Ectodermal cell (in vitro differentiated cells): Measurements from ENCODE around the gene HK3.

Source experiments
- H3K27ac ChIP-seq: 2 replicates; pipeline ENCODE4 v1.7.0; 2013; ENCODE audit warnings: mild to moderate bottlenecking, low read depth, low read length; ENCODE audit not compliant: insufficient read depth, poor library complexity, severe bottlenecking
- H3K27me3 ChIP-seq: 2 replicates; pipeline ENCODE4 v1.7.0; 2013; ENCODE audit warnings: mild to moderate bottlenecking, low read length; ENCODE audit not compliant: insufficient read depth, control insufficient read depth, poor library complexity, severe bottlenecking
- H3K36me3 ChIP-seq: one replicate; pipeline ENCODE4 v1.7.0; 2013; ENCODE audit warnings: low read length; ENCODE audit not compliant: control insufficient read depth, insufficient read depth
- H3K4me1 ChIP-seq: one replicate; pipeline ENCODE4 v1.7.0; 2013; ENCODE audit warnings: low read length; ENCODE audit not compliant: control insufficient read depth, insufficient read depth
- H3K4me3 ChIP-seq: 2 replicates; pipeline ENCODE4 v1.7.0; 2013; ENCODE audit warnings: low read depth, low read length, control low read depth; ENCODE audit not compliant: insufficient read depth
- H3K9me3 ChIP-seq: 2 replicates; pipeline ENCODE4 v1.7.0; 2013; ENCODE audit warnings: mild to moderate bottlenecking, low read length, moderate library complexity; ENCODE audit not compliant: control insufficient read depth
- WGBS, 2 experiments: methylation state at CpG; one replicate each; pipeline ENCODE4 v1.1.7; 2013; ENCODE audit warnings: missing lambda C conversion rate in 2 of 2; 5-methylcytosine and 5-hydroxymethylcytosine counted together

The HK3 gene

DNA sequence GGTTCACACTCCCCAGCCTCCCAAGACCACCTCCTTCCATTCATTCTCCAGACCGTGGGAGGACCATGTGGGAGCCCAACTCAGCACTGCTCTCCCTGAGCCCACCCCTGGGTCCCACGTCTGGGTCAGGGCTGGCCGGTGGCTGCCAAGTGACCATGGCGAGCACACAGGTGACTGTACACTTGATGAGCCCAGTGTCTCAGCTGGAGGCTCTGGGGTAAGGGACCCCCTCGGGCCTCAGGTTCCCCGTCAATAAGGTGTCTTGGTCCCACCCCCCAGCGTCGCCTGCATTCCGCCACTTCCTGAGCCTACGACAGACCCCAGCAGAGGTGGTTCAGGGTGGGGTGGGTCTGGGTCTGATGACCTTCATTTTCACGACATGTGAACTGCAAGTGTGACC is 38.8 kb downstream of the HK3 start:
- H3K4me3 ChIP-seq, result no peak overlapping the region
- 89 to 93% methylated on average over 11 of the region's 11 CpGs for WGBS, 2 experiments
- no peak overlapping the region for H3K27ac ChIP-seq
- no peaks in the 10 kb centered on the region for H3K36me3 ChIP-seq
- no peaks in the 10 kb centered on the region for H3K9me3 ChIP-seq
- peaks cover 10% of the 10 kb centered on the region for H3K27me3 ChIP-seq
- H3K4me1 ChIP-seq, result peaks cover 18% of the 10 kb centered on the region

DNA sequence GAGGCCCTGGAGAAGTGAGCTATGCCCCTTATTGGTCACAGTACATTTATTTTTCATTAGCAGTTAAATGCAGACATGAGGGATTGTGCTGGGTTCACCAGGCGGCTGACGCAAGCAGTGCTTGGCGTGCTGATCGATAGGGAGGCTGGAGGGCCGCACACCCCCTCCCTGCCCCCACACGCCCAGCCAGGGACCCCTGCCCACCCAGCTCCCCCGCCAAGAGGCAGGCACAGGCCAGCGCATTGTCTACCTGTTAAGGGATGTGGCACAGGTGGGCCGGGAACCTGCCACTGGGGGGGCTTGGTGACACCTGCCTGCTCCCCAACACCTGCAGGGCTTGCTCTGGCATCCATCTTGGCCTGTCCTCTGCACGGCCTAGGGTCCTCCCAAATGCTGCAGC is 39.2 kb downstream of the HK3 start:
- WGBS, 2 experiments, result 82% methylated on average over 10 of the region's 10 CpGs
- no peaks in the 10 kb centered on the region for H3K9me3 ChIP-seq
- no peak overlapping the region for H3K4me3 ChIP-seq
- H3K4me1 ChIP-seq, result peaks cover 18% of the 10 kb centered on the region
- no peak overlapping the region for H3K27ac ChIP-seq
- no peaks in the 10 kb centered on the region for H3K36me3 ChIP-seq
- peaks cover 5% of the 10 kb centered on the region for H3K27me3 ChIP-seq

DNA sequence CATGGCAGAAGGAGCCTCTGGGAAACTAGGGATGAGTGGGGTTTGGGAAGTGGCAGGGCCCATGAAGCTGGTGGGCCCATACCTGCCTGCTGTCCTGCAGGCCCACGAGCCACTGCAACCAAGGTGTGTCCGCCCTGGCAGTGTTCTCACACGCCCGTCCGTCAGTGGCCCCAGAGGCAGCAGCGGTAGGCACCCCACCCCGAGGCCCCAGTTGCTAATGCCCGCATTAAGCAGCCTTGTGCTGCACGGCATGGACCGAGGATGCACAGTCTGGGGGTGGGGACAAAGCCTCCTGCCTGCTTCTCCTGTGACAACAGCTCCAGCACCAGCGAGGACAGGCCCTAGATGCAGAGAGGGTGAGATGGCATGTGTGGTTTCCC is 41.3 kb downstream of the HK3 start:
- Histone ChIP-seq H3K4me3 (no peak overlapping the region), H3K4me1 (peaks cover 12% of the 10 kb centered on the region), H3K9me3 (no peaks in the 10 kb centered on the region), H3K36me3 (no peaks in the 10 kb centered on the region), H3K27ac (no peak overlapping the region), H3K27me3 (no peaks in the 10 kb centered on the region)
- 90 to 91% methylated on average over 11 of the region's 11 CpGs for WGBS, 2 experiments

DNA sequence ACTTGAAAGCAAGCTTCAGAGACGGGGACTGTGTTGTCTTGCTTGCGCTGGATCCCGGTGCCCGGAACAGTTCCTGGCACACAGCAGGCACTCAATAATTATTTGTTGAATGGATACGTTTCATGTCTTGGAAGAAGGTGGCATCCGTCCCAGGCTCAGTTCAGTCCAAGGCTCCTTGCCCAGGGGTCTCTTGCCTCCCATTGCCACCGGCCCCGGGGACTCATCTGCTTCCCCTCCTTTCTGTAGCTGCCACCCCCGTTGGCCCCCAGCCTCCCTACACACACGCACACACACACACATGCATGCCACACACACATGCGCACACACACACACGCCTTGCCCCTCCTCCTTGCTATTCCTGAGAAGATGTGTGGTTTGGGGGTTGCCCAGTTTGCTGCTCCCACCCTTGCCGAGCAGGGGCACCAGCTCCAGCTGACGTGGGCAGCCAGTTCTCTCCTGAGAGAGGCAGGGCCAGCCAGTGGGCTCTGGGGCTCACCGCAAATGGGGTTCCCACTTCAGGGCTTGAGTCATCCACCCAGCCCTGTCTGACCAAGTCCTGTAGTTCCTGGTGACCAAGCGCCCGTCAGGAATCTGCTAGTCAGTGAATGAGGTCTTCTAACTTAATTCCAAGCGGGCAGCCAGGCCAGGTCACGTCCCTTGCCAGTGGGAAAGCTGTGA is 41.8 kb downstream of the HK3 start:
- no peak overlapping the region for H3K27ac ChIP-seq
- no peak overlapping the region for H3K4me3 ChIP-seq
- H3K36me3 ChIP-seq, result no peaks in the 10 kb centered on the region
- no peaks in the 10 kb centered on the region for H3K27me3 ChIP-seq
- 87 to 88% methylated on average over 19 of the region's 19 CpGs for WGBS, 2 experiments
- H3K4me1 ChIP-seq, result peaks cover 7% of the 10 kb centered on the region
- H3K9me3 ChIP-seq, result no peaks in the 10 kb centered on the region

DNA sequence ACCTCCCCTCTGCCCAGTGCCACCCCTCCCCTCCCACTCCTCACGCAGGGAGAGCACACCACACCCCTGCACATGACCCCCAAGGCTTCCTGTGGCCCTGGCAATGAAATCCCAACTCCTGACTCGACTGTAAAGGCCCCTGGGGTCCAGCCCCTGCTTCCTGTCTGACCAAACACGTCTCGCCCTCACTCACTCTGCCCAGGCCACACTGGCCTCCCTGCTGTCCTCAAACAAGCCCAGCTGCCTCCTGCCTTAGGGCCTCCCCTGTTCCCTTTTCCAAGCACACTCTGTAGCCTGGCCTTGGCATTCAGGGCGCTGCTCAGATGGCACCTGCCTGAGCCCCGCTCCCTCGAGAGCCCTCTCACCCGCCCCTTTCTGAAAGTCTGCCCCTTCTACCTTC is 42.4 kb downstream of the HK3 start:
- WGBS, 2 experiments, result 84 to 85% methylated on average over 8 of the region's 8 CpGs
- Histone ChIP-seq H3K4me3 (no peak overlapping the region), H3K4me1 (peaks cover 5% of the 10 kb centered on the region), H3K27me3 (no peaks in the 10 kb centered on the region), H3K36me3 (no peaks in the 10 kb centered on the region), H3K9me3 (no peaks in the 10 kb centered on the region), H3K27ac (no peak overlapping the region)

DNA sequence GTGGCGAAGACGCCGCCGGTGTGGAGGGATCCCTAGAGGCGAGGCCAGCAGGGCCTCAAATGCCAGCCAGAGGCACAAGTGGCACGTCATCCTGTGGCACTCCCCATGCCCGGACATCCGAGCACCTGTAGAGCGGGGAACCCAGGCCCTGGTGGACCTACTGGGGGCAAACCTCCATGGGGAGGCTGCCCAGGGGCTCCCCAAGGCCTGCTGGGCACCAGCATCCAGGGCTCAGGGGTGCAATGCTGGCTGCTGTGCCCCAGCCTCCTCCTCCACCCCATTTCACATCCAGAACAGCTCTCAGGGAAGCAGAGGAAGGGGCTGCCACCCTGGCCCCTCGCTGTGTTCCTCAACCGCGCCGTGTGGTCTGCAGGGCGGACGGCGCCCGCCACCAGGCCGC is 43.5 kb downstream of the HK3 start:
- Histone ChIP-seq H3K9me3 (no peaks in the 10 kb centered on the region), H3K27ac (no peak overlapping the region), H3K36me3 (no peaks in the 10 kb centered on the region), H3K27me3 (no peaks in the 10 kb centered on the region), H3K4me1 (peaks cover 5% of the 10 kb centered on the region), H3K4me3 (no peak overlapping the region)
- 90 to 96% methylated on average over 18 of the region's 18 CpGs for WGBS, 2 experiments

DNA sequence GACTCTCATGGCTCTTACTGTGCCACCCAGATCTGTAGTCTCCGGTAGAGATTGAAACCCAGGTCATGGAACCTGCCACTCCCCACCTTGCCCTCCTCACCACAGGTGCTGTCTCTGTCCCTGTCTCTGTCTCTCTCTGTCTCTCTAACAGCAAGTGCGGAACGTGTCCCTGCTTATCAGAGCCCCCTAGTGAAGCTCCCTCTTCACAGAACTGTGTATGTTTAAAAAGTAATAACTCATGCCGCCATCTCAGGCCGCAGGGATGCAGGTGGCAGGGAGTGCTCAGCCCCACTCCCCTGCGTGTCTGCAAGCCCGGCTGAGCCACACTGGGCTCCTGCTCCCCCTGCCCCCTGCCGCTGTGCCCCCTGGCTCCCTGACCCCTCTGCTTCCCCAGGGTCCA is 45.0 kb downstream of the HK3 start:
- H3K4me1 ChIP-seq, result peaks cover 5% of the 10 kb centered on the region
- H3K9me3 ChIP-seq, result no peaks in the 10 kb centered on the region
- H3K36me3 ChIP-seq, result no peaks in the 10 kb centered on the region
- H3K27ac ChIP-seq, result no peak overlapping the region
- no peak overlapping the region for H3K4me3 ChIP-seq
- H3K27me3 ChIP-seq, result no peaks in the 10 kb centered on the region
- 86 to 93% methylated on average over 8 of the region's 8 CpGs for whole genome bisulfite sequencing, 2 experiments

DNA sequence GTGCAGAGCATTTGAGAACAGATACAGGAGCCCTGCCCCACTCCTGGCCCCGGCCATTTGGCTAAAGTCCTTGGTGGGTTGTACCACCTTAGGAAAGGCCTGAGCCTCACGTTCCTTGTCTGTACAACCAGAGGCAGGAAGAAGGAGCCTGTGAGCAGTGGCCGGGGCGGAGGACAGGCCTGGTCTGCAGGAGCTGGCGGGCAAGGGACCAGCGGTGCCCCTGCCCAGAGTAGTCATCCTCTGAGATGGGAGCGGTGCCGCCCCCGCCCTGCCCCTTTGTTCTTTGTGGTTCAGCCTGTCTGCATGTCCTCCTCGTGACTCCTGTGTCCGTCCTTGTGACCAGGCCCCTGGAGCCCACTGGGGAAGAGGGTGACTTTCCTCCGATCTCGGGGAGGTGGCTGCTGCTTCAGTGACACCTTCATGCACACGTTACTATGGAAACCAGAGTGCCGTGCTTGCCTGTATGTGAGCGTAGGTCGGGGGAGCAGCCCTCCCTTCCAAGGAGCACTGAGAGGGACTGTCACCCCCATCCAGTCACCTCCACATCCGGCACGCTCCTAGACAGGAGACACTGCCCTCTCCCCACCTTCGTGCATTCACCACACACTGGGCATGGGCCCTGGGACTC is 45.9 kb downstream of the HK3 start:
- Histone ChIP-seq H3K4me1 (peaks cover 5% of the 10 kb centered on the region), H3K27ac (no peak overlapping the region), H3K27me3 (no peaks in the 10 kb centered on the region), H3K9me3 (no peaks in the 10 kb centered on the region), H3K4me3 (no peak overlapping the region), H3K36me3 (no peaks in the 10 kb centered on the region)
- WGBS, 2 experiments, result 87% methylated on average over 20 of the region's 20 CpGs

DNA sequence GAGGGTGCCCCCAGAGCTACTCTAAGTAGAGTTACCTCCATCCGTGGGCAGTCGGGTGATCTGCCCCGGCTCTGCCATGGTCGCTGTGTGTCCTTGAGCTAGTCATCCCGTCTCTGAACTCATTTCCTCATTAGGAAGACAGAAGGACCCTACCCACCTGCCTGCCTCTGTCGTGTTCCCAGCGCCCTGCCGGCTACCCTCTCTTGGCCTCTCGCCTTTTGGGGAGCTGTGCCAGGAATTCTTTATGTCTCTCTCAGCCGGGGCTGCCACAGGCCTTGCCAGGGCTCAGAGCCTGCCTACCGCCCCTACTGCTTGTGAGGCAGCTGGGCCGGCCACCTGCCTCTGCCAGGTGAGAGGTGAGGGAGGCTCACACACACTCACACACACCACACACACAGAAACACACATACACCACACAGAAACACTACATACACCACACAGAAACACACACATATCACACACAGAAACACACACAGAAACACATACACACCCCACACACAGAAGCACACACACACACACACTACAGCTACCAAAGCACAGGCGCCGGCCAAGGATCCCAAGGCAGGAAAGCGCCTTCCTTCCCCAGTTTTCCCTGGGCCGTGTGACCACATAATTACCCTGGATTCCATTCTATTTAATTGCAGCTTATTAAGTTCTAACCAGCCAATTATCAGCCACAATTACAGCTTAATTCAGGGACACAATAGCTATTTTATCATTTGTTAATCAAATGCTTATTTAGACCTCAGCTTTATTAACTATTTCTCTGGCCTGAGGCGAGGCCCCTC is 47.1 kb downstream of the HK3 start:
- 89 to 90% methylated on average over 17 of the region's 17 CpGs for whole genome bisulfite sequencing, 2 experiments
- Histone ChIP-seq H3K4me1 (peaks cover 5% of the 10 kb centered on the region), H3K9me3 (no peaks in the 10 kb centered on the region), H3K27ac (no peak overlapping the region), H3K27me3 (no peaks in the 10 kb centered on the region), H3K4me3 (no peak overlapping the region), H3K36me3 (no peaks in the 10 kb centered on the region)

DNA sequence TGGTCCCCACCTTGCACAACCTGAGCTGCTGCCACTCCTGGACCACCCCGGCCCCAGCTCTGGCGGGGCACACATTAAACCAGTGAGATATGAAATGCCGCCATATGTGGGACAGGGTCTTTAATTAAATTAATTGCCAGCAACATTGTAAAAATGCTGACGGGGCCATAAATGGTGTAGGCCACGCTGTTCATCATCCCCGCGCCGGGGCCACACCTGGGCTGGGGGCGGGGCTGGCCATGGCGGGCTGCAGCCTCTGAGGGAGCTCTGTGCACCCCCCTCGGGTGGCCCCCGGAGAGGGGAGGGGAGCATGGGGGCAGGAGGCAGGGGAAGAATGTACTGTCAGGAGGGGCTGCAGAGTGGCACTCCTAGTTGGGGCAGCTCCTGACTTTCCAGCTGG is 47.8 kb downstream of the HK3 start:
- H3K4me3 ChIP-seq, result no peak overlapping the region
- no peaks in the 10 kb centered on the region for H3K36me3 ChIP-seq
- H3K4me1 ChIP-seq, result peaks cover 5% of the 10 kb centered on the region
- H3K9me3 ChIP-seq, result no peaks in the 10 kb centered on the region
- no peak overlapping the region for H3K27ac ChIP-seq
- no peaks in the 10 kb centered on the region for H3K27me3 ChIP-seq
- 90 to 92% methylated on average over 12 of the region's 12 CpGs for WGBS, 2 experiments
